GM23338 (cell line): ENCODE measurements around the gene RHOBTB3. TPM values are rescaled to one million over a fixed set of nuclear protein-coding genes. Genes with fewer than 3 reads are reported as not detected.
A peak's percentile ranks its signal among the peaks of the same experiment; 100 is the strongest.

ENCODE experiments used
- ATAC-seq: fragments of 200-7000 bp; cut with Tn5 transposase; 3 replicates; pipeline ENCODE4 v1.9.1; 2020
- DNase-seq: peaks from one replicate; pipeline ENCODE4 v3.0.0-alpha.2; 2015; ENCODE audit warnings: low spot score
- H2AFZ ChIP-seq: fragments of 200-600 bp; sonication (generic); 2 replicates; pipeline ENCODE4 v1.8.0; 2016; ENCODE audit warnings: antibody characterized with exemption, mild to moderate bottlenecking, moderate library complexity
- H3F3A ChIP-seq: fragments of 200-600 bp; sonication (generic); replicated peaks from 2 replicates; pipeline ENCODE4 v1.8.0; 2017; ENCODE audit warnings: antibody characterized with exemption, mixed run types, low read depth
- H3K27ac ChIP-seq: fragments of 200-600 bp; sonication (generic); 2 replicates; pipeline ENCODE4 v1.6.1; 2016; ENCODE audit warnings: low read depth
- H3K27me3 ChIP-seq: fragments of 200-600 bp; sonication (generic); 2 replicates; pipeline ENCODE4 v1.8.0; 2016; ENCODE audit warnings: mild to moderate bottlenecking, mixed run types, moderate library complexity; ENCODE audit not compliant: insufficient read depth
- H3K36me3 ChIP-seq: fragments of 200-600 bp; sonication (generic); 2 replicates; pipeline ENCODE4 v1.8.0; 2016; ENCODE audit warnings: mild to moderate bottlenecking; ENCODE audit not compliant: insufficient read depth
- H3K4me1 ChIP-seq: fragments of 200-600 bp; sonication (generic); 2 replicates; pipeline ENCODE4 v1.8.0; 2016; ENCODE audit warnings: mild to moderate bottlenecking, moderate library complexity; ENCODE audit not compliant: insufficient read depth
- H3K4me2 ChIP-seq: fragments of 200-600 bp; sonication (generic); 2 replicates; pipeline ENCODE4 v1.7.1; 2017; ENCODE audit warnings: mixed run types
- H3K4me3 ChIP-seq: fragments of 200-600 bp; sonication (generic); 2 replicates; pipeline ENCODE4 v1.6.1; 2016; ENCODE audit warnings: mixed run types
- H3K79me2 ChIP-seq: fragments of 200-600 bp; sonication (generic); replicated peaks from 2 replicates; pipeline ENCODE4 v1.8.0; 2017; ENCODE audit warnings: mild to moderate bottlenecking; ENCODE audit not compliant: insufficient read depth
- H3K9me2 ChIP-seq: fragments of 200-600 bp; sonication (generic); 2 replicates; pipeline ENCODE4 v1.8.0; 2017; ENCODE audit not compliant: insufficient read depth
- H4K20me1 ChIP-seq: fragments of 200-600 bp; sonication (generic); replicated peaks from 2 replicates; pipeline ENCODE4 v1.8.0; 2017; ENCODE audit warnings: mild to moderate bottlenecking; ENCODE audit not compliant: insufficient read depth
- H3K27ac Mint-ChIP-seq: 2 replicates; pipeline ENCODE4 v1.8.0; 2020; ENCODE audit warnings: inconsistent platforms, mild to moderate bottlenecking, moderate library complexity, mixed read lengths
- H3K27me3 Mint-ChIP-seq: 3 replicates; pipeline ENCODE4 v1.8.0; 2022; ENCODE audit warnings: low read depth, mild to moderate bottlenecking, moderate library complexity, mixed read lengths, inconsistent platforms; ENCODE audit not compliant: insufficient read depth, poor library complexity
- H3K36me3 Mint-ChIP-seq: 3 replicates; pipeline ENCODE4 v1.8.0; 2021; ENCODE audit warnings: low read depth, mild to moderate bottlenecking, inconsistent platforms, moderate library complexity, mixed read lengths
- H3K4me1 Mint-ChIP-seq: 3 replicates; pipeline ENCODE4 v1.8.0; 2020; ENCODE audit warnings: mild to moderate bottlenecking, inconsistent platforms, mixed read lengths
- H3K4me3 Mint-ChIP-seq: 3 replicates; pipeline ENCODE4 v1.8.0; 2021; ENCODE audit warnings: moderate library complexity, mild to moderate bottlenecking, inconsistent platforms, mixed read lengths
- H3K9me3 Mint-ChIP-seq: 3 replicates; pipeline ENCODE4 v1.8.0; 2020; ENCODE audit warnings: moderate library complexity, mild to moderate bottlenecking, inconsistent platforms, mixed read lengths
- CREB1 ChIP-seq: fragments of 250-450 bp; sonication (Bioruptor Pico); IDR thresholded peaks from 2 replicates; pipeline ENCODE4 v1.5.0; 2020; ENCODE audit warnings: low read depth, mild to moderate bottlenecking, moderate library complexity
- CTCF ChIP-seq, 2 experiments: fragments of 200-600 bp in 1 of 2; sonication (generic) in 1 of 2; conservative IDR thresholded peaks; 2 replicates each; pipeline versions ENCODE4 v1.5.1 to v1.6.1; 2016 to 2017; ENCODE audit warnings: antibody characterized with exemption in 2 of 2, low read depth in 2 of 2, mild to moderate bottlenecking in 2 of 2, moderate library complexity in 1 of 2
- POLR2AphosphoS5 ChIP-seq: IDR thresholded peaks from 2 replicates; pipeline ENCODE4 v1.6.1; 2016; ENCODE audit warnings: antibody characterized with exemption, low read depth
- ZNF114 ChIP-seq: fragments of 250-450 bp; sonication (Bioruptor Pico); IDR thresholded peaks from 2 replicates; pipeline ENCODE4 v1.5.0; 2020; ENCODE audit warnings: mild to moderate bottlenecking, moderate library complexity
- ZNF462 ChIP-seq: fragments of 250-450 bp; sonication (Bioruptor Pico); IDR thresholded peaks from 2 replicates; pipeline ENCODE4 v1.5.0; 2020; ENCODE audit warnings: mild to moderate bottlenecking, moderate library complexity
- polyA plus RNA-seq: library from polyadenylated mRNA; unstranded; fragments of >200 nt; fragmentation: Nextera tagmentation; extraction: Ambion mirVana; gene quantifications from 2 replicates; pipeline ENCODE4 v1.2.1, GENCODE V29; 2016
- total RNA-seq: library from RNA; depleted of rRNA; stranded (reverse); fragments of >200 nt; shearing (Covaris generic); gene quantifications from 2 replicates; pipeline ENCODE4 v1.2.3, GENCODE V29; 2014

The RHOBTB3 gene
- total and polyA plus RNA-seq, 2 experiments from 2014 or later, result 10.0 to 13.4 TPM

GRCh38 chr5:95817430-95817829, 86.3 kb downstream of the RHOBTB3 start (continued):
- TF ChIP-seq ZNF462 (CRISPR knock-in tag), result no peak
- TF ChIP-seq CREB1 (CRISPR knock-in tag), result no peak
- no peak for TF ChIP-seq POLR2AphosphoS5
- no peak for TF ChIP-seq CTCF (conservative IDR thresholded peaks at IDR 0.05; ENCODE audit: low read depth in 2 of 2)

- H3K36me3 ChIP-seq, result no peaks in the 10 kb centered on the region
- H3K27me3 ChIP-seq, result no peaks in the 10 kb centered on the region
- H3F3A ChIP-seq, result no peaks in the 10 kb centered on the region
- Mint-ChIP-seq H3K27me3 (peaks cover 4% of the 10 kb centered on the region), H3K9me3 (no peaks in the 10 kb centered on the region), H3K36me3 (no peaks in the 10 kb centered on the region; the same call in 2 of the 3 replicates), H3K4me3 (no peak overlapping the region), H3K4me1 (peaks cover 51% of the 10 kb centered on the region), H3K27ac (no peak overlapping the region)
- no peak overlapping the region for H2AFZ ChIP-seq
- 0 out of 2 replicates have a peak overlapping the region, but pooled peaks have one; percentile 14 for H3K27ac ChIP-seq
- H3K4me3 ChIP-seq, result no peak overlapping the region
- 0 out of 2 replicates have a peak, but pooled peaks cover 5% of the 10 kb centered on the region for H3K79me2 ChIP-seq
- DNase-seq, result no peak
- no peak for ATAC-seq
- no peaks in the 10 kb centered on the region for H4K20me1 ChIP-seq
- no peak overlapping the region for H3K4me2 ChIP-seq
- H3K9me2 ChIP-seq, result no peaks in the 10 kb centered on the region
- peaks cover 25% of the 10 kb centered on the region for H3K4me1 ChIP-seq
- TF ChIP-seq ZNF114 (CRISPR knock-in tag) (no peak), ZNF462 (CRISPR knock-in tag) (no peak)
Observed at GRCh38 chr5:95818181-95819147, 87.3 kb downstream of the RHOBTB3 start.
